Measurements from ENCODE around the gene SOX4.

Gene SOX4

DNA sequence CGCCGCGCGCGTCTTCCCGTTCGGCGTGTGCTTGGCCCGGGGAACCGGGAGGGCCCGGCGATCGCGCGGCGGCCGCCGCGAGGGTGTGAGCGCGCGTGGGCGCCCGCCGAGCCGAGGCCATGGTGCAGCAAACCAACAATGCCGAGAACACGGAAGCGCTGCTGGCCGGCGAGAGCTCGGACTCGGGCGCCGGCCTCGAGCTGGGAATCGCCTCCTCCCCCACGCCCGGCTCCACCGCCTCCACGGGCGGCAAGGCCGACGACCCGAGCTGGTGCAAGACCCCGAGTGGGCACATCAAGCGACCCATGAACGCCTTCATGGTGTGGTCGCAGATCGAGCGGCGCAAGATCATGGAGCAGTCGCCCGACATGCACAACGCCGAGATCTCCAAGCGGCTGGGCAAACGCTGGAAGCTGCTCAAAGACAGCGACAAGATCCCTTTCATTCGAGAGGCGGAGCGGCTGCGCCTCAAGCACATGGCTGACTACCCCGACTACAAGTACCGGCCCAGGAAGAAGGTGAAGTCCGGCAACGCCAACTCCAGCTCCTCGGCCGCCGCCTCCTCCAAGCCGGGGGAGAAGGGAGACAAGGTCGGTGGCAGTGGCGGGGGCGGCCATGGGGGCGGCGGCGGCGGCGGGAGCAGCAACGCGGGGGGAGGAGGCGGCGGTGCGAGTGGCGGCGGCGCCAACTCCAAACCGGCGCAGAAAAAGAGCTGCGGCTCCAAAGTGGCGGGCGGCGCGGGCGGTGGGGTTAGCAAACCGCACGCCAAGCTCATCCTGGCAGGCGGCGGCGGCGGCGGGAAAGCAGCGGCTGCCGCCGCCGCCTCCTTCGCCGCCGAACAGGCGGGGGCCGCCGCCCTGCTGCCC is 1.1 kb downstream of the SOX4 start:
- peak in 1 of 2 experiments; percentile 77 for DNase-seq

DNA sequence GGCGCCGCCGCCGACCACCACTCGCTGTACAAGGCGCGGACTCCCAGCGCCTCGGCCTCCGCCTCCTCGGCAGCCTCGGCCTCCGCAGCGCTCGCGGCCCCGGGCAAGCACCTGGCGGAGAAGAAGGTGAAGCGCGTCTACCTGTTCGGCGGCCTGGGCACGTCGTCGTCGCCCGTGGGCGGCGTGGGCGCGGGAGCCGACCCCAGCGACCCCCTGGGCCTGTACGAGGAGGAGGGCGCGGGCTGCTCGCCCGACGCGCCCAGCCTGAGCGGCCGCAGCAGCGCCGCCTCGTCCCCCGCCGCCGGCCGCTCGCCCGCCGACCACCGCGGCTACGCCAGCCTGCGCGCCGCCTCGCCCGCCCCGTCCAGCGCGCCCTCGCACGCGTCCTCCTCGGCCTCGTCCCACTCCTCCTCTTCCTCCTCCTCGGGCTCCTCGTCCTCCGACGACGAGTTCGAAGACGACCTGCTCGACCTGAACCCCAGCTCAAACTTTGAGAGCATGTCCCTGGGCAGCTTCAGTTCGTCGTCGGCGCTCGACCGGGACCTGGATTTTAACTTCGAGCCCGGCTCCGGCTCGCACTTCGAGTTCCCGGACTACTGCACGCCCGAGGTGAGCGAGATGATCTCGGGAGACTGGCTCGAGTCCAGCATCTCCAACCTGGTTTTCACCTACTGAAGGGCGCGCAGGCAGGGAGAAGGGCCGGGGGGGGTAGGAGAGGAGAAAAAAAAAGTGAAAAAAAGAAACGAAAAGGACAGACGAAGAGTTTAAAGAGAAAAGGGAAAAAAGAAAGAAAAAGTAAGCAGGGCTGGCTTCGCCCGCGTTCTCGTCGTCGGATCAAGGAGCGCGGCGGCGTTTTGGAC is 2.0 kb downstream of the SOX4 start:
- peak in 1 of 2 experiments; percentile 76 for DNase-seq

DNA sequence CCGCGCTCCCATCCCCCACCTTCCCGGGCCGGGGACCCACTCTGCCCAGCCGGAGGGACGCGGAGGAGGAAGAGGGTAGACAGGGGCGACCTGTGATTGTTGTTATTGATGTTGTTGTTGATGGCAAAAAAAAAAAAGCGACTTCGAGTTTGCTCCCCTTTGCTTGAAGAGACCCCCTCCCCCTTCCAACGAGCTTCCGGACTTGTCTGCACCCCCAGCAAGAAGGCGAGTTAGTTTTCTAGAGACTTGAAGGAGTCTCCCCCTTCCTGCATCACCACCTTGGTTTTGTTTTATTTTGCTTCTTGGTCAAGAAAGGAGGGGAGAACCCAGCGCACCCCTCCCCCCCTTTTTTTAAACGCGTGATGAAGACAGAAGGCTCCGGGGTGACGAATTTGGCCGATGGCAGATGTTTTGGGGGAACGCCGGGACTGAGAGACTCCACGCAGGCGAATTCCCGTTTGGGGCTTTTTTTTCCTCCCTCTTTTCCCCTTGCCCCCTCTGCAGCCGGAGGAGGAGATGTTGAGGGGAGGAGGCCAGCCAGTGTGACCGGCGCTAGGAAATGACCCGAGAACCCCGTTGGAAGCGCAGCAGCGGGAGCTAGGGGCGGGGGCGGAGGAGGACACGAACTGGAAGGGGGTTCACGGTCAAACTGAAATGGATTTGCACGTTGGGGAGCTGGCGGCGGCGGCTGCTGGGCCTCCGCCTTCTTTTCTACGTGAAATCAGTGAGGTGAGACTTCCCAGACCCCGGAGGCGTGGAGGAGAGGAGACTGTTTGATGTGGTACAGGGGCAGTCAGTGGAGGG is 2.8 kb downstream of the SOX4 start:
- DNase-seq: peak; percentile 83 to 94

DNA sequence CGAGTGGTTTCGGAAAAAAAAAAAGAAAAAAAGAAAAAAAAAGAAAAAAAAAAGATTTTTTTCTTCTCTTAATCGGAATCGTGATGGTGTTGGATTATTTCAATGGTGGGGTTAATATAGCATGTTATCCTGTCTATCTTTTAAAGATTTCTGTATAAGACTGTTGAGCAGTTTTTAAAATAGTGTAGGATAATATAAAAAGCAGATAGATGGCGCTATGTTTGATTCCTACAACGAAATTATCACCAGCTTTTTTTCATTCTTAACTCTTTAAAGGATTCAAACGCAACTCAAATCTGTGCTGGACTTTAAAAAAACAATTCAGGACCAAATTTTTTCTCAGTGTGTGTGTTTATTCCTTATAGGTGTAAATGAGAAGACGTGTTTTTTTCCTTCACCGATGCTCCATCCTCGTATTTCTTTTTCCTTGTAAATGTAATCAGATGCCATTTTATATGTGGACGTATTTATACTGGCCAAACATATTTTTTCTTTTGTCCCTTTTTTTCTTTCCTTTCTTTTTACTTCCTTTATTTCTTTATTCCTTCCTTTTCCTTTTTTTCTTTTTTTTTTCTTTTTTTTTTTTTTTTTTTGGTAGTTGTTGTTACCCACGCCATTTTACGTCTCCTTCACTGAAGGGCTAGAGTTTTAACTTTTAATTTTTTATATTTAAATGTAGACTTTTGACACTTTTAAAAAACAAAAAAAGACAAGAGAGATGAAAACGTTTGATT is 3.6 kb downstream of the SOX4 start:
- DNase-seq: peak; percentile 78 to 86

DNA sequence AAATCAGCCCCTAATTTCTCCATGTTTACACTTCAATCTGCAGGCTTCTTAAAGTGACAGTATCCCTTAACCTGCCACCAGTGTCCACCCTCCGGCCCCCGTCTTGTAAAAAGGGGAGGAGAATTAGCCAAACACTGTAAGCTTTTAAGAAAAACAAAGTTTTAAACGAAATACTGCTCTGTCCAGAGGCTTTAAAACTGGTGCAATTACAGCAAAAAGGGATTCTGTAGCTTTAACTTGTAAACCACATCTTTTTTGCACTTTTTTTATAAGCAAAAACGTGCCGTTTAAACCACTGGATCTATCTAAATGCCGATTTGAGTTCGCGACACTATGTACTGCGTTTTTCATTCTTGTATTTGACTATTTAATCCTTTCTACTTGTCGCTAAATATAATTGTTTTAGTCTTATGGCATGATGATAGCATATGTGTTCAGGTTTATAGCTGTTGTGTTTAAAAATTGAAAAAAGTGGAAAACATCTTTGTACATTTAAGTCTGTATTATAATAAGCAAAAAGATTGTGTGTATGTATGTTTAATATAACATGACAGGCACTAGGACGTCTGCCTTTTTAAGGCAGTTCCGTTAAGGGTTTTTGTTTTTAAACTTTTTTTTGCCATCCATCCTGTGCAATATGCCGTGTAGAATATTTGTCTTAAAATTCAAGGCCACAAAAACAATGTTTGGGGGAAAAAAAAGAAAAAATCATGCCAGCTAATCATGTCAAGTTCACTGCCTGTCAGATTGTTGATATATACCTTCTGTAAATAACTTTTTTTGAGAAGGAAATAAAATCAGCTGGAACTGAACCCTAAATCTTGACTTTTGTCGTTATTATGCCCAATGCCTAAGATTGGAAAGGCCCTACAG is 4.5 kb downstream of the SOX4 start:
- peak in 1 of 2 experiments; percentile 51 for DNase-seq

DNA sequence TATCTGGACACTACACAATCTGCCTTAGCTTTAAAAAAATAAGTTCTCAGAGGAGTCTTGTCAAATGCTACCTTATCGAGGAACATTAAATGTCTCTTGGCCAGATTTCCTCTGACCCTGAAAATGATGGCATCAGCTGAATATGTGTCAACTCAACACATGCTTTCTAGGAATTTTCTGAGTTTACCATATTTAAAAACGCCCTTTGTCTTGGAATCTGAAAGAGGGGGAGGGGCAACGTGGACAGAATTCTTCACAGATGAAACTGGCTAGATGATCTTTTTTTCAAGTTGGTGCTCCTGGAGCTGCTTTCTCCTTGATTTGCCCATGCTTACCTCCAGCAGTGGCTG is 5.1 kb downstream of the SOX4 start:
- DNase-seq: no peak

DNA sequence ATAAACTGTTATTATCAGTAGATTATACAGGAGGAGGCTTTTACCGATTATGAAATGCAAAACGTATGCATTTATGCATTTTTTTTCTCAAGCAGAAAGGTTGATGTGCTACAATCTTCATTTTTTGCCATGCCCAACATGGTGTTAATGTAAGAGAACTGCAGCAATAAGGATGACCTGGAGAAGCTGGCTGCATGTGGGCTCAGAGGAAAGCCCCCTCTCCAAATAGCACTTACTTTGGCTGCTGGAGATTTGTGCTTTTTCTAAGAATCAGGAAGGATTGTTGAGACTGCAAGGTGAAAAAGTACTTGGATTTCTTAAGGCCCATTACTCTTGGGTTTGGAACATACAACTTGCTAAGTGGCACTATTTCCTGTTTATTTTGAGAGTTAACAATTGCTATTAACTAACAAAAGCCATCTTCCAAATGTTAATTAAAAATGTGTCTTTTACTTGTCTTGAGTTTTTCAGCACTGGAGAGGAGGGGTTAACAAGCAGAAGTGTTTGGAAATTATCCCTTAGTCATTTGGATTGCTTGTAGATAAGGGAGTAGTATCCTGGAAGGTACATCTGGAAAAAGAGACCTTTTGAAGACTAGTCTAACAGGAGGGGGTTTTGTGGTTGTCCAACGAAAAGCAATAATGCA is 5.6 kb downstream of the SOX4 start:
- DNase-seq: peak in 1 of 2 experiments; percentile 55

DNA sequence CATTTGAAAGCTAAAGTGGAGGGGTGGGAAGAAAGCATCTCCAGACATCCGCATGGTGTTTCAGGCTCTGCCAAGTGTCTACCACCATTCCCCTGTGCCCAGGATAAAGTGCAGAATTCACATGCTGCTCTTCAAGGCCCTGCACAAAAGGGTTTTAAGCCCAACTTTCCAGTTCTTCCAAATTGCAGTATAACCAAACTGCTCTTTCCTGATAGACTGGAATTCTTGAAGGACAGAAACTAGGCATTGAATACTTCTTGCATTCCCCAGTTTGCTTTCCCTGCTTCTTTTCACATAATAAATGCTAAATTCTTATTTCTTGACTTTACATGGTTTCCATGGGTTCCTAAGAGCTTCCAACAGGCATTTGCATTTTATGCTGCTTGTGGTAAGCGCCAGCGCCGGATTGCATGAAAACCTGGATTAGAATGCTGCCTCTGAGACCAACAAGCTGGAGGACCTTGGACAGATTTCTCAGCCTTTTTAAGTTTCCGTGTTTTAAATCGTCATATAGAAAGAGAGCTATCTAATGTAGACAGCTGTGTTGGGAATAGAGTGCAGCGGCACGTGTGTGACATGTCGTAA is 7.9 kb downstream of the SOX4 start:
- peak; percentile 46 to 63 for DNase-seq

DNA sequence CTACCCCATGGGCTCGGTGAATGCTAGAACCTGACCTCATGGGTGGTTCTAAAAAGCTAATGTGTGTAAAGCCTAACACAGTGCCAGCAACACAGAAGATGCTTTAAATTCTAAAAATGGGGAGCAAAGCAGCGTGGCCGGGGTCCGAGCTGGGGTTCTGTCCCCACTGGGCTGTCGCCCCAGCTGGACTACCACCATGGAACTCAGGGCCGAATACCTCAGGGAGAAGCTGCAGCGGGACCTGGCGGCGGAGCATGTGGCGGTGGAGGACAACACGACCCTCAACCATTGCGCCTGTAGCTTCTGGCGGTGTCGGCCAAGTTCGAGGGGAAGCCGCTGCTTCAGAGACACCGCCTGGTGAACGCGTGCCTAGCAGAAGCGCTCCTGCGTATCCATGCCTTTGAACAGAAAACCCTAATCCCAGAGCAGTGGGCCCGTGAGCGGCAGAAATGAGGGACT is 8.4 kb downstream of the SOX4 start:
- no peak for DNase-seq

DNA sequence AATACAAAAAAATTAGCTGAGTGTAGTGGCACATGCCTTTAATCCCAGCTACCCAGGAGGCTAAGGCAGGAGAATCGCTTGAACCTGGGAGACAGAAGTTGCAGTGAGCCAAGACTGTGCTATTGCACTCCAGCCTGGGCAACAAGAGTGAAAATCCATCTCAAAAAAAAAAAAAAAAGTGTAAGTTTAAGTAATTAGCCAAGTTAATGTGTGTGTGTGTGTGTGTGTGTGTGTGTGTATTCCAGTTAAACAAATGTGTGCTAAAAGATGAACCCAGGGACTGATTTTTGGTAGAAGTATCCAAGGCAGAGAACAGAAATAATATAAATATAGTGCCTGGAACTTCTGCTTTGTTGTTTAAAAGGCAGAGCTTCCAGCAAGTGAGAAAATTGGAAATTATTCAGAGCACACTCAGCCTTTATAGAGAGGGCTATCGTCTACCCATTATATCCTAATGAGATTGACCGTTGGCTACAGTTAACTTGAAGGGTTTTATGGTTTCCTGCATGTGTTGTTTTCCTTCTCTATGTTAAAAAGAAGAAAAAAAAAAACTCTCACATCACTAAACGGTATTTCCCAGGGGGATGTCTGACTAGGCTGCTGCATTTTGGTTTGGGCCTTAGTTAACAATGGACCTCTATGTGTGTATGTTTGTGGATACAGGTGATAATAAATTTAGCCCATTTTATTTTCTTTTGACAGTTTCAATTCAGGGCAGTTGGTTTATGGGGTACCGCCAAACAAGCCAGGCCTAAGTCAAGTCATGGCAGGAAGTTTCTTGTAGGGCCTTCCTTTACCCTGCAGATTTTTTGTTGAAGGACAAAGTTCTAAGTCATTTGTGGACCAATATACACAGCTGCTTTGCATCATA is 9.8 kb downstream of the SOX4 start:
- DNase-seq: peak; percentile 86 to 89

DNA sequence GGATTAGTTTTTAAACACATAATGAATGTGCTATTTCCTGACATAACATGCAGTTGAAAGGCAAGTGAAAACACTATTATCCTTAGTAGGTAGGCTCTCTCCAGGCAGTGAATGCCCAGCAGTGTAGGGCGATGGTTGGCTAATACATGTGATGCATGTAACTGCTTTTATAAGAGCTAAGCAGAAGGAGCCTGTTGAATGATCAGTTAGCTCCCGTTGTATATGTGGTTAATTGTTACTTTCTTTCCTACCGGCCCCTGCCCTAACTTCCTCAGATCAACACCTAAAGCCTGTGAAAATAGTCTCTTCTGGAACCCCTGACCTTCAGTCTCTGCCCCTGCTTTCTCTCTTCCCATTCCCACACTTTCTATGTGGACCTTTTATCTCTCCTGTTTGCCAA is 10.5 kb downstream of the SOX4 start:
- DNase-seq: peak in 1 of 2 experiments; percentile 49

DNA sequence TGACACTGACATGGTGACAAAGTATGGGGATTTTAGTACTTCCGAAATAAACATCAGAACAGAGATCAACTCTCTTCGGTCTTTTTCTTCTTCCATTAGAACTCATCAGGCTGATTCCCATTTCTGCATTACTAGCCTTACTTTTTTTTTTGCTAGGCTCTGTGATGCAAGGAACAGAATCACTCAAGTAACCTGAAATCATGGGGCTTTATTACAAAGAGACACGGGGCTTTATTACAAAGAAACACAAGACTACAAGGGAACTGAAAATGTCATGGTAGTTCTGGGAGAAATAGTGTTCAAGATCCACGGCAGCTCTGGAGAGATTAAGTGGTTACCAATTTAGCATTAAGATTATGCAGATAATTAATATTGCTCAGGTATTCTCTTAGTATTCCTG is 11.6 kb downstream of the SOX4 start:
- no peak for DNase-seq

DNA sequence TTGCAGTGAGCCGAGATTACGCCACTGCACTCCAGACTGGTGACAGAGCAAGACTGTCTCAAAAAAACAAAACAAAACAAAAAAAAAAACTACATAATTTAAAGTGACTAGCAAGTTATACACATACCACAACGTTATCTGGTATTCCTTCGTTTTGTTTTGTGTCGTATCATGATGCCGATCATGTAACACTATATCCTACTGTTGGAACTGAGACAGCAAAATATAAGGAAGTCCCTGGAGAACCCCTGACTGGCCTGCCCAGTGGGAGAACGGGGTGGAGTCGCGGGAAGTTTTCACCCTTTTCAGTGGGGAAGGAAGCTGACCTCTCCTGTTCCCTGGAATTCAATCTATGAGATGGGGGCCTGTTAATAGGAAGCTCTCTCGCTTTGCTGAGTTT is 15.1 kb downstream of the SOX4 start:
- no peak for DNase-seq

DNA sequence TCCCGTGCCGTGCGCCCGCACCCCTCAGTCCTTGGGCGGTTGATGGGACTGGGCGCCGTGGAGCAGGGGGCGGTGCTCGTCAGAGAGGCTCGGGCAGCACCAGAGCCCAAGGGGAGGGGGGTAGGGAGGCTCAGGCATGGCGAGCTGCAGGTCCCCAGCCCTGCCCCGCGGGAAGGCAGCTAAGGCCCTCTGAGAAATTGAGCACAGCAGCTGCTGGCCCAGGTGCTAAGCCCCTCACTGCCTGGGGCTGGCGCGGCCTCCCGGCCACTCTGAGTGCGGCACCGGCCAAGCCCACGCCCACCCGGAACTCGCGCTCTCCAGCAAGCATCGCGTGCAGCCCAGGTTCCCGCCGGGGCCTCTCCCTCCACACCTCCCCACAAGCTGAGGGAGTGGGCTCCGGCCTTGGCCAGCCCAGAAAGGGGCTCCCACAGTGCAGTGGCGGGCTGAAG is 16.4 kb downstream of the SOX4 start:
- no peak for DNase-seq

DNA sequence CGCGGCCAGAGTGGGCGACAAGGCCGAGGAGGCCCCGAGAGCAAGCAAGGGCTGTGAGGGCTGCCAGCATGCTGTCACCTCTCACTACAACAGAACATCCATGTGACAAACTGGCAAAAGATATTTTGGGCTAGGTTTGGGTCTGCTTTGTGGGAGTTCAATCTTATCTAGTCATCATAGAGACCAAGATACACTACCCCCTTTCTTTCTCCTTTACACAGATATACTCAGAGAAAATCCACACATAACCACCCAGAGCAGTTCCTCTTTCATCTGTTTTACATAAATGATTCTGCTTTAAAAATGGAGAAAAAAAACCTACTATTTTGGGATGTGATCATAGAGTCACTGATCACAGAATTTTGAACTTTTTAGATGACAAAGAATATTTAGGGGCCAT is 16.8 kb downstream of the SOX4 start:
- no peak for DNase-seq

DNA sequence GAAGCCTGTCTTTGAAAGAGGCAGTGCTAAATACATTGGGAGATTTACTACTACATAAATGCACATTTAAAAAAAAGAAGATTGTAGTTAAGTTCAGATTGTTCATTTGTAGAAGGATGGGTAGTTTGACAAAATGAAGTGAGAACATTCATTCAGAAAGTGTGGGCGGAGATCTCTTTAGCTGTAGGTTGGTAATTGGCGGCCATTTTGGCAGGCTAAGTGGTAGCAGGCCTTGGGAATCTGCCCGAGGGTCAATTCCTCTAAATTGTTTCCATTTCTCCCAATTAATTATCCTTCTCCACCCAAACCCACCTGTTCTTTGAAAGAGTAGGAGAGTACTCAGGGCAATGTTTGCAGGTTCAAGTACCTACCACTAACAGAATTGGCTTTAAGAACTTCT is 17.9 kb downstream of the SOX4 start:
- no peak for DNase-seq

DNA sequence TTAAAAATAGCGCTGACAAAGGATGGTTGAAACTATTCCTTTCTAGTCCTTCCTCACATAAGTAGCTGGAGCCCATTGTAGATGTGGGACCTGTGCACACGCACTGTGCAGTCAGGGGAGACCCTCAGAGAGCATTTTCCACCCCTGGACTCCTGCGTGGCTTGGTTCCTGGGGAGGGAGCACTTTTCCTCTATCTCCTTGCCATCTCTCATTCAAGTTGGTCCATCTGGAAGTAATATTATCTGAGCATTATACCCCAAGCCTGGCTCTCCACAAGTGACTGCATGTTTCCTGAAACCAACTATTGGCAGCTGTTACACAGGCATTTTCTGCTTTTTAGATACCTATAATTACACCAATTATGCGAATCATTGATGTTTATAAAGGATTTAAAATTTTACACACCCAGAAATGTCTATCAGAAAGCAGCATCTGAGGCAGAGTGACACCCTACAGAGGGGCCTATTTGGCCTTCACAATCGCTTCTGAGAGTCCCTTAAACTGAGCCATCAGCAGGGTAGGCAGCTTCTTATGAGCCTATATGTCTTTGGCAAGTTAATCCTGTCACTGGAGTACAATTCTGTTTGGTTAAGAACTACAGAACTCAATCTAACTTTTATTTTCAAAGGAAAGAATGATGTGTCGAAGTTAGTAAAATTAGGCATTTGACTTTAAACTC is 18.7 kb downstream of the SOX4 start:
- no peak for DNase-seq

DNA sequence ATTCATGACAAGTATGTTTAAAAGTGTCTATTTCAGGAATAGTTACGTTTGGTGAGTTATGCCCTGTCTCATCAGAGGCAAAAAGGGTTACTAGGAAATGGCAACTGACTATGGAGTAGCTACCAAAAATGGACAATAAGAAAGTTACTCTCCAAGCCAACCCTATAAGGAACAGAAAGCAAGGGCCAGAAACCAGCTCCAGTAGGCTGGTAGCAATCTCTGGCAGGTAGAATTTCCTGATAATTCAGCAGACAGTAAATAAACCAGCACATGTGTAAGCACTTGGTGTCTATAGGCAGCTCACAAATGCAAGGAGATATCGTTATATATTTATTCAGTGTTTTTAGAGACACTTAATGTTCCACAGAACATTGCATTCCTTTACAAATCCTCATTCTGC is 20.3 kb downstream of the SOX4 start:
- no peak for DNase-seq

DNA sequence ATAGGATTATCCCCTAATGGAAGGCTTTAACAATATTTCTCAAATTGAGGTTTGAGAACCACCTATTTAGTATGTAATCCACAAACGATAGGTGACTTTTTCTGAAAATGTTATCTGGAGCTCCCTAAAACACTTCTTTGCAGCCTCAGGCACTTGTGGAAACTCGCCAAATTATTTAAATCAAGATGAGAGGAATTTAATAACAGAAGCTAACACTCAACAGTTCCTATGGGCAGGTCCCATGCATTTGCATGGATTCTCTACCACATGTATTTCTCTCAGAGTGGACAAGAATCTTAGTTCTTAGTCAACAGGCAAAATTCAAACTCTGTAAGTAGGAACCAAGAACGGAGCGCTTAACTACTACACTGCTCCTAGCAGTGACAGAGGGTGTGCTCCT is 20.7 kb downstream of the SOX4 start:
- no peak for DNase-seq
